ENCODE measurements around the gene TUBD1. TPM values are rescaled to one million over a fixed set of nuclear protein-coding genes. Genes with fewer than 3 reads are reported as not detected.
A peak's percentile ranks its signal among the peaks of the same experiment; 100 is the strongest.
"Not testable (repeated sequence)": the region's sequence is repeated elsewhere in the genome, so short reads cannot be mapped to it uniquely, and the experiment has no call there.

TUBD1 gene, protein sequence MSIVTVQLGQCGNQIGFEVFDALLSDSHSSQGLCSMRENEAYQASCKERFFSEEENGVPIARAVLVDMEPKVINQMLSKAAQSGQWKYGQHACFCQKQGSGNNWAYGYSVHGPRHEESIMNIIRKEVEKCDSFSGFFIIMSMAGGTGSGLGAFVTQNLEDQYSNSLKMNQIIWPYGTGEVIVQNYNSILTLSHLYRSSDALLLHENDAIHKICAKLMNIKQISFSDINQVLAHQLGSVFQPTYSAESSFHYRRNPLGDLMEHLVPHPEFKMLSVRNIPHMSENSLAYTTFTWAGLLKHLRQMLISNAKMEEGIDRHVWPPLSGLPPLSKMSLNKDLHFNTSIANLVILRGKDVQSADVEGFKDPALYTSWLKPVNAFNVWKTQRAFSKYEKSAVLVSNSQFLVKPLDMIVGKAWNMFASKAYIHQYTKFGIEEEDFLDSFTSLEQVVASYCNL
- 1 to 10 TPM; 4.9 to 8.8 (median 6.9) TPM for total RNA-seq
- polyA plus RNA-seq = 1 to 10 TPM; 4.7 to 8.0 (median 5.1) TPM
- long read RNA-seq, donor 1 = 0 reads
- long read RNA-seq, donor 2 = 0 reads

- no peaks in the 10 kb centered on the region for H3K9me3 ChIP-seq
- 0 to 1% (median 0%) methylated on average over 51 to 61 of the region's 61 CpGs for WGBS, 3 donors
- H3K27me3 ChIP-seq (ENCODE audit: insufficient read depth in 3 of 3, low read length in 2 of 3) = no peaks in the 10 kb centered on the region
- peaks cover 29% of the 10 kb centered on the region for H3K4me1 ChIP-seq
- TF ChIP-seq, protein P1, sequence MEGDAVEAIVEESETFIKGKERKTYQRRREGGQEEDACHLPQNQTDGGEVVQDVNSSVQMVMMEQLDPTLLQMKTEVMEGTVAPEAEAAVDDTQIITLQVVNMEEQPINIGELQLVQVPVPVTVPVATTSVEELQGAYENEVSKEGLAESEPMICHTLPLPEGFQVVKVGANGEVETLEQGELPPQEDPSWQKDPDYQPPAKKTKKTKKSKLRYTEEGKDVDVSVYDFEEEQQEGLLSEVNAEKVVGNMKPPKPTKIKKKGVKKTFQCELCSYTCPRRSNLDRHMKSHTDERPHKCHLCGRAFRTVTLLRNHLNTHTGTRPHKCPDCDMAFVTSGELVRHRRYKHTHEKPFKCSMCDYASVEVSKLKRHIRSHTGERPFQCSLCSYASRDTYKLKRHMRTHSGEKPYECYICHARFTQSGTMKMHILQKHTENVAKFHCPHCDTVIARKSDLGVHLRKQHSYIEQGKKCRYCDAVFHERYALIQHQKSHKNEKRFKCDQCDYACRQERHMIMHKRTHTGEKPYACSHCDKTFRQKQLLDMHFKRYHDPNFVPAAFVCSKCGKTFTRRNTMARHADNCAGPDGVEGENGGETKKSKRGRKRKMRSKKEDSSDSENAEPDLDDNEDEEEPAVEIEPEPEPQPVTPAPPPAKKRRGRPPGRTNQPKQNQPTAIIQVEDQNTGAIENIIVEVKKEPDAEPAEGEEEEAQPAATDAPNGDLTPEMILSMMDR (IDR thresholded peaks at IDR 0.05) = no peak
- peak within 1 kb of the TSS; percentile 96 for H3K27ac ChIP-seq
- intact Hi-C loops (cut with DNase I) = no loop called here
- ATAC-seq (peak; percentile 98 to 99 (median 98)), DNase-seq (peak; percentile 95 to 98)
- H3K36me3 ChIP-seq (ENCODE audit: insufficient read depth in 1 of 2, low read depth in 1 of 2) = peaks cover 0 to 31% of the 10 kb centered on the region in 2 donors
- peak within 1 kb of the TSS; percentile 99 for H3K4me3 ChIP-seq
Observed at GRCh38 chr17:59892924-59893675, at the start of gene TUBD1, which contains the start of gene RPS6KB1. TUBD1 (minus strand) TSS chr17:59892943; CDS start chr17:59891002, 1,941 bp downstream. RPS6KB1 (plus strand) TSS chr17:59893121; CDS start chr17:59893185, 64 bp downstream.

DNA sequence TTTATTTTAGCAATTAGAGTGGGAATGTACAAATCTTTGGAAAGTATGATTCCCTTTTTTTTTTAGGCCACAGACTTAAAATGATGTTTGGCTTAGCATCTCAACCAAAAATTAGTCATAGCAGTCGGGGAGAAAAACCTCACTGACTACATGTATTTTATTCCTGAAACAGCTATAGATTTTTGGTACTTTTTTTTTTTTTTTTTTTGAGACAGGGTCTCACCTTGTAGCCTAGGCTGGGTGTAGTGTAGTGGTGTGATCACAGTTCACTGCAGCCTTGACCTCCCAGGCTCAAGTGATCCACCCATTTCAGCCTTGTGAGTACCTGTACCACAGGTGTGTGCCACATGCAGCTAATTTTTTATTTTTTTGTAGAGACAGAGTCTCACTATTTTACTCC is 48.4 kb upstream of the TUBD1 start:
- no peak overlapping the region for H3K27ac ChIP-seq
- no peaks in the 10 kb centered on the region for H3K4me1 ChIP-seq
- no peaks in the 10 kb centered on the region for H3K9me3 ChIP-seq
- intact Hi-C loops (cut with DNase I) = no loop called here
- H3K27me3 ChIP-seq (ENCODE audit: insufficient read depth in 3 of 3, low read length in 2 of 3) = no peaks in the 10 kb centered on the region
- H3K36me3 ChIP-seq (ENCODE audit: insufficient read depth in 1 of 2, low read depth in 1 of 2) = peaks cover 0 to 98% of the 10 kb centered on the region in 2 donors
- TF ChIP-seq, protein P1 (IDR thresholded peaks at IDR 0.05) = no peak
- no peak for DNase-seq
- no peak for ATAC-seq
- H3K4me3 ChIP-seq = no peak overlapping the region
- WGBS, 3 donors = 81 to 93% (median 88%) methylated on average over 1 of the region's 1 CpG

DNA sequence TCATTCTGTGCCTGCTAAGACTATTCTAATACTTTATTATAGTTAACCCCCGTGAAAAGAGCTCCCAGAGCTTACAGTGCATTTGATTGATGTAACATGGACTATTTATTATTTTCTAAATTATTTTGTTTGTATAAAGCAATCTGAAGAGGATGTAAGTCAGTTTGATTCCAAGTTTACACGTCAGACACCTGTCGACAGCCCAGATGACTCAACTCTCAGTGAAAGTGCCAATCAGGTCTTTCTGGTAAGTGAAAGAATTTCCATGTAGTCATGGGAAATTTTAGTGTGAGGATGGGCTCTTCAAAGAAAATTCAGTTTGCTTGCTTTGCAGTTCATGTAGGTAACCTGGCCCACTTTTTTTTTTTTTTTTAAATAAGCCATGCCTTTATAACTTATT is 48.0 kb upstream of the TUBD1 start:
- peaks cover 0 to 98% of the 10 kb centered on the region in 2 donors for H3K36me3 ChIP-seq (ENCODE audit: insufficient read depth in 1 of 2, low read depth in 1 of 2)
- ATAC-seq; intact Hi-C loops (cut with DNase I): not testable (repeated sequence)

DNA sequence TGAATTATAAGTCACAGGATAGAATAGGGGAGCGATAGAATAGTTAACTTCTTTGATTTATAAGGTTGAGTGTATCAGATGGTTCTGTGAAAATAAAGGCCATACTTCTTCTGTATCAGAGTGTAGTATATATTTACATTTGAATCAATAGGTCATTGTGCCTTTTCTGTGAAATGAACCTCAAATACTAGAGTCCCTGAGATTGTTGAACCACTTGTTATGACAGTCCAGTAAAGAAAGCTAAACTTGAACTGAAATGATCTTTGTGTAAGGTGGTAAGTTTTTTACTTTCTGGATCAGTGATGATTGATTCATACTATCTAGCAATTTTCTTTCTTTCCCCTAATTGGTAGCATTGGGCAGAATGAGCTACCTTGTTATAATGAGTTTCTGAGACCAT is 40.6 kb upstream of the TUBD1 start:
- DNase-seq; intact Hi-C loops (cut with DNase I): not testable (repeated sequence)
- 97 to 98% (median 97%) methylated on average over 1 of the region's 1 CpG for WGBS, 3 donors

More for the DNA sequence above, 48.0 kb upstream of the TUBD1 start:
- not testable (repeated sequence) for H3K9me3 ChIP-seq; H3K27ac ChIP-seq; H3K27me3 ChIP-seq (ENCODE audit: insufficient read depth in 3 of 3, low read length in 2 of 3); H3K4me3 ChIP-seq; DNase-seq; H3K4me1 ChIP-seq
- 52 to 70% (median 58%) methylated on average over 3 of the region's 3 CpGs for WGBS, 3 donors

DNA sequence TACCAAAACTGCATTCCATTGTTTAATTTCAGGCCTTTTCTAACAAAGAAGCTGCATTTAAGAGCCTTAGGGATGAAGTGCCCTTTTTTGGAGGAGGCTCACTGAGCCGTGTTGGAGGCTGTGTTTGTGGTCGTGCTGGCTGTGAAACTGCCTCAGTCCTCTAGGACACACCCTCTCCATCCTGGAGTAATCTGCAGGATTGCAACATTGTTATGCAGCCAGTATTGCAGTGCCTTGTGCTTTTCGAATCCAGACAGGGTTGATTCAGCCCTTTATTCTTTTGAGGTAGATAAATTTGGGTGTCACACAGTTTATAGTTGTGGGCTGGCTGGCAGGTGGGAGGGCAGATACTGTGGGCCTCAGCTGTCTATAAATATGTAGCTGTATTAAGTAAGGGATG is 38.0 kb upstream of the TUBD1 start:
- H3K4me1 ChIP-seq; DNase-seq; H3K9me3 ChIP-seq; H3K4me3 ChIP-seq; H3K27ac ChIP-seq; H3K27me3 ChIP-seq (ENCODE audit: insufficient read depth in 3 of 3, low read length in 2 of 3); intact Hi-C loops (cut with DNase I): not testable (repeated sequence)
- WGBS, 3 donors = 57 to 61% (median 57%) methylated on average over 3 of the region's 3 CpGs
- H3K36me3 ChIP-seq (ENCODE audit: insufficient read depth in 1 of 2, low read depth in 1 of 2) = peaks cover 0 to 100% of the 10 kb centered on the region in 2 donors
- ATAC-seq = peak in 3 of 4 donors; percentile 56 to 58 (median 58)

More for the DNA sequence above, 40.6 kb upstream of the TUBD1 start:
- H3K27ac ChIP-seq; H3K27me3 ChIP-seq (ENCODE audit: insufficient read depth in 3 of 3, low read length in 2 of 3); H3K4me1 ChIP-seq; ATAC-seq; H3K9me3 ChIP-seq; H3K4me3 ChIP-seq: not testable (repeated sequence)
- peaks cover 0 to 100% of the 10 kb centered on the region in 2 donors for H3K36me3 ChIP-seq (ENCODE audit: insufficient read depth in 1 of 2, low read depth in 1 of 2)

- H3K4me3 ChIP-seq; H3K27ac ChIP-seq; H3K4me1 ChIP-seq; intact Hi-C loops (cut with DNase I); H3K27me3 ChIP-seq (ENCODE audit: insufficient read depth in 3 of 3, low read length in 2 of 3); ATAC-seq; DNase-seq; H3K9me3 ChIP-seq: not testable (repeated sequence)
- H3K36me3 ChIP-seq (ENCODE audit: insufficient read depth in 1 of 2, low read depth in 1 of 2) = peaks cover 0 to 100% of the 10 kb centered on the region in 2 donors
- 88 to 100% (median 99%) methylated on average over 2 of the region's 2 CpGs for WGBS, 3 donors
Observed at GRCh38 chr17:59930121-59930520, 37.4 kb upstream of the TUBD1 start.

- H3K27me3 ChIP-seq (ENCODE audit: insufficient read depth in 3 of 3, low read length in 2 of 3); H3K9me3 ChIP-seq; DNase-seq; ATAC-seq; H3K4me1 ChIP-seq; H3K4me3 ChIP-seq; H3K27ac ChIP-seq: not testable (repeated sequence)
- intact Hi-C loops (cut with DNase I) = loop anchor here in 1 of 2 donors (10.0 kb wide), 1 partner anchor 236 kb away; no protein-coding TSS in a partner anchor
- 96 to 99% (median 97%) methylated on average over 5 of the region's 5 CpGs for WGBS, 3 donors
- peaks cover 0 to 95% of the 10 kb centered on the region in 2 donors for H3K36me3 ChIP-seq (ENCODE audit: insufficient read depth in 1 of 2, low read depth in 1 of 2)
Observed at GRCh38 chr17:59920637-59921036, 27.9 kb upstream of the TUBD1 start.
